Fibroblast of skin of left quadriceps (primary cell): ENCODE data around the gene LSG1.
"Not testable (repeated sequence)": the region's sequence is repeated elsewhere in the genome, so short reads cannot be mapped to it uniquely, and the experiment has no call there.

Experiments
- DNase-seq, 2 experiments: peaks; one replicate each; pipeline ENCODE4 v3.0.0-alpha.2; 2013; ENCODE audit warnings: low read depth in 2 of 2

LSG1 gene

DNA sequence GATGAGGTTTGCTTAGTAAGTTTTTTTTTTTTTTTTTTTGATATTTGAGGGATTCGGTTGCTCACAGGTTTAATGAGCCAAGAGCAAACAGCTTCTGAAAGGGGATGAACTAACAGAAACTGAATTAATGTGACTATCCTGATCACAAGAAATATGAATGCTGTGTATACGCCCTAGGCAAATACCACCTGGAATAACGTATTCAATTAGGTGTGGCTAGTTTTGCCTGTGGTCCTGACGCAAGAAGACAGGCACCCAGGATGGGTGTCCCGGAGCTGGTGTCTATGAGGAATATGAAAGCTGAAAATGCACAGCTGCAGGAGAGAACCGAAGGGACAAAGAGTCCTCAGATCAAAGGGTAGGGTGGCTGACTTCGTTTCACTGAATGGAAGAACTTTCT, 14.6 kb downstream of the LSG1 start:
- no peak for DNase-seq

DNA sequence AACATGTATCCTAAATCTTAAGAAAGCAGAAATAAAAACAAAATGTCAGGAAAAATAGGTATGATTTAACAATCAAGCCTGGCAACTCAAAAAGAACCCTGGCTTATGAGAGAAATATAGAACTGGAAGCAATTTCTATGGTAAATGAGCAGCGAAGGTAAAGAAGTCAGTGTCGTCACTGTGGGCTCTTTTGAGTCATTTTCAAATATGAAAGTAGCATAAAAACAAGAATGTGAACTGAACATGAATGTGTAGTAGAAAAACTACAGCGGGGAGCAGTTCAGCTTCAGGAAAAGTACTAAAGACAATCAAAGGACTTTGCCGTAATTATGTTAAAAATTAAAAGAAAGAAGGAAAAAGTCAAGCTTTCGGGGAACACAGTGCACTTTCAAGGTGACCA, 17.5 kb downstream of the LSG1 start:
- no peak for DNase-seq

DNA sequence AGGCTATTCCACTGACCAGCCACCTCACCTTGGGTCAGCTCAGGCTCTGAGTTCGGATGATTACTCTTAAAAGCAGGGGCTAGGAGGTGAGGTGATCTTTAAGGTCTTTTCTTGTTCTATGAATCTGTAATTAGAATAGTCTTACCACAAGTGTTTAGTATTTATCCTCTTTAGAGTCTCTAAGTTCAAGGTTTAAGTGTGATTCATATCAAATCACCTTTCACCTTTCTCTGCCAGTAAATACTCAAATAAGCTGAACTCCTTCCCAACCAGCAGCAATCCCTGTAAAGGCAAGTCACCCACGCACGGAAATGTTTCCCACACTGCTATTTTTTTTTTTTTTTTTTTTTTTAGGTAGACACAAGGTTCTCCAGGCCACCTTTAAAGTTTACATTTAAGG, 24.2 kb downstream of the LSG1 start:
- no peak for DNase-seq

DNA sequence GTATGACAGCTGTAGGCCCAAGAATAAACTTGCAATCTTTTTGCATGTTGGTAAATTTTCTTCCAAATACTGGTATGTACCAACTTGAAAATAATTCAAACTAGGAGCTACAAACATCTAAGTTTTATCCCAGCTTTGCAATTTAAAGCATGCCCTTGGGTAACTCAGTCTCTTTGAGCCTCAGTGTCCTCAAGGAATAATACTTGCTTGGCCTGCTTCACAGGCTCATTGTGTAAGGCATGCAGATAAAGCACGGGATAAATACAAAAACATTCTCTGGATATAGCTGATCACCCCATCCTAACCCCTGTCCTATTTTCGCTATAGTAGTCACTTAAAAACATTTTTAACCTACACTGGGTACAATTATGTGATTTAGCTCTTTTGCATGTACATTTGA, 29.2 kb downstream of the LSG1 start:
- no peak for DNase-seq

DNA sequence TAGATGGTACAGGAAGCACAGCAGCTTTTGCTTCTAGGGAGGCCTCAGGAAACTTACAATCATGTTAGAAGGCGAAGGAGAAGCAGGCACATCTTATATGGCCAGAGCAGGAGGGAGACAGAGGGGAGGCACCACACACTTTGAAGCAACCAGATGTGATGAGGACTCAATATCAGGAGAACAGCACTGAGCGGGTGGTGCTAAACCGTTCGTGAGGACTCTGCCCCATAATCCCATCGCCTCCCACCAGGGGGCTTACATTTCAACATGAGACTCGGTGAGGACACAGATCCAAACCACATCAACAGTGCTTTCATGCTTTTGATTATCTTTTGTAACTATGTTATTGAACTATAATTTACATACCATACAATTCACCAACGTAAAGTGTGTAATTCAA, 31.2 kb downstream of the LSG1 start:
- no peak for DNase-seq

DNA sequence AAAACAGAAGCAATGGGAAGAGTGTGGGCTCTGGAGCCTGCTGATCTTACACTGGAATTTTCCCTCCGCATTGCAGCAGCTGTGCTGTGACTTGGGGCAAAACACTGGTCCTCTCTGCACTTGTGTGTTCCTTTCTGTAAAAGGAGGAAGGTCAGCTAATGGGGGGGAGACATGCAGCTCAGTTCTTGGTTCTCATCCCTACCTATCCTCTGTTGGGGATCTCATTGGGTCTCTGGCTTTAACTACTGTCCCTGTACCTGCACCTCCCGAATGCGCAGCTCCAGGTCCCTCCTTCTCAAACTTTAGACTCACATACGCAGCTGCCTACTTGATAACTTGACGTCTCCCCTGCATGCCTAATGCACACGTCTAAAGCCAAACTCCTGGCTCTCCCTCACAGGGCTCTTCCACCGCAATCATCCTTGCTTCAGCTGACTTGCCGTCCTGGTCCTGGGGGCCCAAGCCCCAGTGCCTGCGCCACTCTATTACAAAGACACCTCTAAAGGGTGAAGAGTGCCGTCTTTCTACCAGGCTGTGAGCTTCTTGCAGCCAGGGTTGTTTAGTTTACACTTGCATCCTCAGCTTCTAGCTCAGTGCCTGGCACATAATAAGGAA, 32.9 kb downstream of the LSG1 start:
- no peak for DNase-seq

DNA sequence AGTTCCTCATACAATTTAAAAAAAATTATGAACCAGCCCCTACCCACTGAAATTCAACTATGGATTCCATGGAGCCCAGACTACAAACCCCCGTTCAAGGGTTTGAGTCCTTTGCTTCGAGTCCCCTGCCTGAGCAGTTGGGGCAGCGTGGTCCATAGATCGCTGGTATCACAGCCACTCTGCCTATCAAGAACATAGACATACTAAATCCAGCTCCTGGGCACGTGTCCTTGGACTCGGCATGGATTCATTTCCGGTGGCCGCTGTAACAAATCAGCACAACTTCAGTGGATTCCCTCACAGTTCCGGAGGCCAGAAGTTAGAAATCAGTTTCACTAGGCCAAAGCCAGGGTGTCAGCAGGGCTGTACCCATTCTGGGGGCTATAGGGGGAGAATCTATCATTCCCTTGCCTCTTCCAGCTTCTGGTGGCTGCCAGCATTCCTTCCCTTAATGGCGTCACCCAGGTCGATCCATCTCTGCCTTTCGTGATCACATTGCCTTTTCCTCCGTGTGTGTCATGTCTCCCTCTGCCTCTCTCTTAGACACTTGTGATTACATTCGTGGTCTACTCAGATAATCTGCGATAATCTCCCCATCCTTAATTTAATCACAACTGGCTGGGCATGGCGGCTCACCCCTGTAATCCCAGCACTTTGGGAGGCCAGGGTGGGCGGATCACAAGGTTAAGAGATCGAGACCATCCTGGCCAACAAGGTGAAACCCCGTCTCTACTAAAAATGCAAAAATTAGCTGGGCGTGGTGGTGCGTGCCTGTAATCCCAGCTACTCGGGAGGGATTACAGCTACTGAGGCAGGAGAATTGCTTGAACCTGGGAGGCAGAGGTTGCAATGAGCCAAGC, 34.2 kb downstream of the LSG1 start:
- no peak for DNase-seq

DNA sequence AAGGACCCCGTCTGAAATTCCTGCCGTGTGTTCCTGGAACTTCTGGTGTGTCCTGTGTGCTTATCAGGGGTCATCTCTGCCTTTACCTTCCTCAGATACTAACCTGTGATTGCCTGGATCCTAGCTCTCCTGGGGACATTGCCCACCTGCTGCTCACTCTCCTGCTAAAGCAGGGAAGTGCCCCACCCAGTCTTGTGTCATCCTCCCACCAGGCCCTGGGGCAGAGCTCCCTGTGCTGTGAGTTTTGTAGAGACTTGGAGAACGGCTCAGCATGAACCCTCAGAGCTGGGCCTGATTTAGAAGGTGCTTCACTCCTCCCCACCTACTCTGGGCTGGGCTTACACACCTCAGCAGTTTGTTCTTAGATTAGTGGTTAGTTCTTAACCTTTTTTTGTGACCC, 34.9 kb downstream of the LSG1 start:
- no peak for DNase-seq

DNA sequence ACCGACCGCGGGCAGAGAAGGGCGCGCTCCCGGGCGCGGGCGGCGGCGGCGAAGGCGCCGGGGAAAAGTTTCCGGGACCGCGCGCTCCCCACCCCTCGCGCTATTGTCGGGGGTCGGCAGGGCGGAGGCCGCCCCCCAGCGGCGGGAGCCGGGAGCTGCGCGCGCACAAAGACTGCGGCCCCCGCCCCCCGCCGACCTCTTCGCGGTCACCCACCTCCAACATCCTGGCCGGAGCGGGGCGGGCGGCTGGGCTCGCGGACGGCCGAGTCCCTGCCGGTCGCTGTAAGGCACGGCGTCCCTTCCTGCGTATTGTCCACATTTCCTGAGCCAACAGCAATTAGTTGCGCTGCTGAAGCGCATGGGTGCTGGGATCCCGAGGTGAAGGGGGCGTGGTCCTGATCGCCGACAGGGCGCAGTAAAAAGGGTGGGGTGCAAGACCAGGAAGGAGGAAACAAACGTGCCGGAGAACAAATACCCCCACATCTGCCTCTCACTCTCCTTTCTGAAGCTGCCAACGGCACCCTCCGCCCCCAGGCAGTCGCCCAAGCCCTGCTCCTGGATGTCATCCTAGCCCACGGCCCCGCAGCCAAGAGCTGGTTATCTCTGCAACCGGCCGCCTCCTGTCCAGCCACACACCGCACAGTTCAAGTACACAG, 38.5 kb downstream of the LSG1 start, which contains the start of gene TMEM44:
TSS of gene TMEM44 (minus strand) at position 71 of the 656 bp plus-strand sequence. CDS start 204 bp downstream, outside the sequence.
- DNase-seq = peak in 1 of 2 experiments; percentile 31

DNA sequence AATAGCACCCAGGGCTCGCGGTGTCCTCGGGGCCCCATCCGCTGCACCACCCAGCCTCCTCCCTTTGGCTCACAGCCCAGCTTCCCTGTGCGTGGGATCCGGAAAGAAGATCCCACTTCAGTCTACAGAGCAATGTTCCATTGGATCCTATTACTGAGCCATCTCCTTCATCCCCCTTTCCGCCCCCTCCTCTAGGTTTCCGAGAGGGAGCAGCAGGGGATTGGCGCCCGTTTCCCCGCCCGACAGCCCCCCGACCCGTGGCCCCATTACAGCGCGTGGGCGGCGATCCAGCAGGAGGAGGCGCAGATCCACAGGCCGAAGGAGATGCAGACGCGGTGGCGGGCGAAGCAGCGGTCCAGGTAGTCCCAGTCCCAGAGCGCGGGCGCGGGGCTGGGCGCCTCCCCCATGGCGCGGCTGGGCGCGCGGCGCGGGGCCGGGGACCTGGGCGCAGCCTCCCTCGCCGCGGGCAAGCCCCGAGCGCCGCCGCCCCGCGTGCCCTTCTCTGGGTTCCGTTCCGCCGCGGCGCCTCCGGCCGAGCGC, 39.1 kb downstream of the LSG1 start:
- DNase-seq = no peak

DNA sequence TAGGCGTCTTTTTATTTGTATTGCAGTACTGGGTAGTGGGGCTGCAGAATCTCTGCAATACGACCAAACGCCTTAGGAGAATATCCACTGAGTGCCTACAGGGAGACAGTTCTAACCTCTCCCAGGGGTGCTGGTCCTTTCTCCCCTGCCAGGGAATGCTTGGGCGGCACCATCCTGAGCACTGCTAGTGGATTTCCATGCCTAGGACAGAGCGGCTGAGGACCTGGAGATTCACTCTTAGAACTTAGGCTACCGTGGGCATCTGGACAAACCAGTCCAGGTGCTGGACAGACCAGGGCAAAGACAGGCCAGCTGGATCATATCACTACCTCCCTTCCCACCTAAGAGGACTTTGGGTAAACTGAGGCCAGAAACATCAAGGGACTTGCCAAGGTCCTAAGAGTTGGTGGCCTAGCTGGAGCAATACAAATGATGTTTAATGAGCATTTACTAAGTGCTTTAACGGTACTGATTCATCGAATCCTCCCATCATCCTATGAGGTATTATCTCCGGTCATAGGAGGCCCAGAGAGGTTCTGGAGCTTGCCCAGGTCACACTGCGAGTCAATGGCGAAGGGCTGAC, 39.7 kb downstream of the LSG1 start:
- no peak for DNase-seq

DNA sequence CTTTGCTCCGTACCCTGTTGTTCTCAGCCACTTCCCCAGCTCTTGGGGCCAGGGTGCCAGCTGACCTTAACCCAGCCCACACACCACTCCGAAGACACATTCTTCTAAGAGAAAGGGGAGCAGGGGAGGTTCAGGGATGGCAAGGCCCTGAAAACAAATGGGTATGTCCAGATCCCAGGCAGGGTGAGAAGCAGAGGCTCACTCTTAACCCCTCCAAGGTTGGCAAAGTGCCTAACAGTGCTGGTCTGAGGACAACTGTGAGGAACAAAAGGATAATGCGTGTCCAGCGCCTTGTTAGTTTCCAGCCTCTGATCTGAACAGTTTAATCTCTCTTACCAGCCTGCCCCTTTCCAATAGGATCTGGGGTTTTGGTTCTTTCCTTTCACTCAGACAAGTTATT, 40.3 kb downstream of the LSG1 start:
- no peak for DNase-seq

DNA sequence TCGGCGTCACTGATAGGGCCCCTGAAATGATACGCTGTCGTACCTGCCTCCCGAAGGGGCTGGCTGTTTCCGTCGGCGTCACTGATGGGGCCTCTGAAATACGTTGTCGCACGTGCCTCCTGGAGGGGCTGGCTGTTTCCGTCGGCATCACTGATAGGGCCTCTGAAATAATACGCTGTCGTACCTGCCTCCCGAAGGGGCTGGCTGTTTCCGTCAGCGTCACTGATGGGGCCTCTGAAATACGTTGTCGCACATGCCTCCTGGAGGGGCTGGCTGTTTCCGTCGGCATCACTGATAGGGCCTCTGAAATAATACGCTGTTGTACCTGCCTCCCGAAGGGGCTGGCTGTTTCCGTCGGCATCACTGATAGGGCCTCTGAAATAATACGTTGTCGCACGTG, 41.3 kb downstream of the LSG1 start:
- not testable (repeated sequence) for DNase-seq

DNA sequence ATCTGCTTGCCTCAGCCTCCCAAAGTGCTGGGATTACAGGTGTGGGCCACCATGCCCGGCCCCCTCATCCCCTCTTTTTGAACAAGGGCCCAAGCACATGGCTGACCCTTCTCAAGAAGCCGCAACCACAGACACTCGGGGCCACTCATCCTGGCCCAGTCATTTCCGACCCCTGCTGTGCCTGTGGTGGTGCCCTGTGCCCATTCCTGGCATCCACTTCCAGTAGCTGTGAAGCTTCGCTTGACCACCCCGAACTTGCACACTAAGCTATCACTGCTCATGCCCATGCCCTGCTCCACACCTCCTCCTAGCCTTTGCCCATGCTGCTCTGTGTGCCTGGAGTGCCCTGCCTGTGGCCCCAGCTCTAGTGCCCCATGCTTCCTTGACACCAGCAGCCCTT, 47.0 kb downstream of the LSG1 start:
- no peak for DNase-seq

DNA sequence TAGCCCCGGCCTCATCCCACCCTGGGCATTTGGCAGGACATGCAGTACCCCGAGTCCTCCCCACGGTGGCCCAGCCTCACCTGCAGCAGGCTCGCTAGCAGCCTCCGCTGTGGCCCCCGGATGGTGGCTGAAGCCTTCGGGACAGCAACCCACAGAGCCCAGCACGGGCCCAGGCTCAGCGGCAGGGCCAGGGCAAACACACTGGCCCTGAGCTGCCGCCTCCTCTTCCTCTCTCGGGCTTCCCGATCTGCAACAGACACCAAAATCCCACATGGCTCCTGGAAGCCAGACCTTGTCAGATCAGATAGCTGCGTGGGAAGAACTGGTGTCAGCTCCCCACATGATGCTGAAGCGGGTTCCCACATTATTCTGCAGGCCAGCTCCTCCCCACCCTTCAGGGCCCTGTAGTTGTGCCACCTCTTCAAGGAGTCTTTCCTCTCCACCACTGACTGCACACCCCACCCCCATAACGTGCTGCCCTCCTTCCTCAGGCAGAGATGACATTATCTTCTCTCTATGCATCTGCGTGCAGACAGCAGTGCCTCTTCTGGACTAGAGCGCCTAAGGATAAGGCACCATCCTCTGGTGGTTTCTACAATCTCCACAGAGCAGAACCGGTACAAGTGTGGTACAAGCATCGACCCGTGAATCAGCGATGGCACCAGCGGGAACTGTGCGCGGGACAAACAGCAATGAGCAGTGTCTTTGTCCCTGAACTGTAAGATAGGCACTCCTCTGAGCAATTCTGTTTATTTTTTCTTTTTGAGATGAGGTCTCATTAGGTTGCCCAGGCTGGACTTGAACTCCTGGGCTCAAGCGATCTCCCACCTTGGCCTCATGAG, 48.3 kb downstream of the LSG1 start:
- DNase-seq = no peak

DNA sequence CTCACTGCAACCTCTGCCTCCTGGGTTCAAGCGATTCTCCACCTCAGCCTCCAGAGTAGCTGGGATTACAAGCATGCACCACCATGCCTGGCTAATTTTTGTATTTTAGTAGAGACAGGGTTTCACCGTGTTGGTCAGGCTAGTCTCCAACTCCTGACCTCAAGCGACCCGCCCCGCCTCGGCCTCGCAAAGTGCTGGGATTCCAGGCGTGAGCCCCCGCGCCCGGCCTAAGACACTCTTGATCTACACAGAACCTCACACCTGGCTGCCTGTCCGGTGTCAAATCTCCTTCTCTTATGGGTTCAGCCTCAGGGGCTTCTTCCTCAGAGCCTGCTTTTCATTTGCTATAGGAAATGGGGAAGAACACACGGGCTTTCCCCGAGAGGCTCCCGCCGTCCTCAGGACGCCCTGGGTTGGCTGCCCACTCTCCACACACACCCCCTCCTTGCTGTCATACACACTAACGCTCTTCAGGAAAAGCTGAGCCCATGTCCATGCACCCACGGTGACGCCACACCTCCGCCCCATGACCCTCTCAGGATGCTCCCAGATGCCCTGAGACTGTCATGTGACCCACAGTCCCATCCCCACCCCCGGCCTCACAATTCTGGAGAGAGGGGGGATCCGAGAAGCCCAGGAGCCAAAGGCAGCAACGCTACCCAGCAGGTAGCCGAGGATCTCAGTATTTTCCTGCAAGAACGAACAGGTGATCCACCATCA, 49.2 kb downstream of the LSG1 start:
- DNase-seq = no peak

DNA sequence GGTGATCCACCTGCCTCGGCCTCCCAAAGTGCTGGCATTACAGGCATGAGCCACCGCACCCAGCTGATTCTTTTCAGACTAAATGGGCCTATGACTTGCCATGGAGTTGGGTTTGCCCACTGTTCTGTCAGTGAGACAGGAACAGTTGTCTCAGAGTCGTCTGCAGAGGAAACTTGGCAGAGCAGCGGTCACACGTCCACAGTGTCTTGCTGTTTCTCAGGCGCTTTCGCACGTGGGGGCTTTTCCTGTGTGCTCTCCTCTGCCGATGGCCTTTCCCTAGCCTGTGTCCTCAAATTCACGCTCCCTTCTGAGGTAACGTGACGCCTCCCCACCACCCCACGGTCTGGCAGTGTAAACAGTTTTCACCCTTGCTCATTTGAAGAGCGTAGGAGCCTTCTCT, 50.0 kb downstream of the LSG1 start:
- no peak for DNase-seq

DNA sequence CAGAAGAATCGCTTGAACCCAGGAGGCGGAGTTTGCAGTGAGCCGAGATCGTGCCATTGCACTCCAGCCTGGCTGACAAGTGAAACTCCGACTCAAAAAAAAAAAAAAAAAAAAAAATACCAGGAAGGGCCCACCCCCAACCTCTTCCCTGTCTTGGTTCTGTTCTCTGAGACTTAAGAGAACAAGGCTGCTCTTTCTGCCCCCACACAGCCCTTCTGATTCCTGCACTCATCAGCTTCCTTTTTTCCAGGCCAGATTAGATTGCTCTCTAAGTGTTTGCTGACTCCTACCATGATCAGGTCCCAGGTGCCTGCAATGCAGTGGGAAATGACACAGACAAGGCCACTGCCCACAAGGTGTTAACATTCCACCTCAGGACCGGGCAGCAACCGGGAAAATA, 51.8 kb downstream of the LSG1 start:
- DNase-seq = no peak

DNA sequence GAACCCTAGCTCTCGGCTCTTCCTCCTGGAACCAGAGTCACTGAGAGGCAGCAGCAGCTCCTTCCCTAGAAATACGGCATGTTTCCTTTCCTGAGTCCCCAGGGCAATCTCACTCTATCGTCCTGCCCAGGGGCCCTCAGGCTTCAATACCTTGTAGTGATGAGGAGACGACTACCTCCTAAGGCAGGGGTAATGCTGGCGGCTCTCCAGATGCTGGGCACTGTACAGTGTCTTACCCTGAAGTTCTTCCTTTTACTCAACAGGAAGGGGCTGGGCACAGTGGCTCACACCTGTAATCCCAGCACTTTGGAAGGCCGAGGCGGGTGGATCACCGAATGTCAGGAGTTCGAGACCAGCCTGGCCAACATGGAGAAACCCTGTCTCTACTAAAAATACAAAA, 52.2 kb downstream of the LSG1 start:
- no peak for DNase-seq

DNA sequence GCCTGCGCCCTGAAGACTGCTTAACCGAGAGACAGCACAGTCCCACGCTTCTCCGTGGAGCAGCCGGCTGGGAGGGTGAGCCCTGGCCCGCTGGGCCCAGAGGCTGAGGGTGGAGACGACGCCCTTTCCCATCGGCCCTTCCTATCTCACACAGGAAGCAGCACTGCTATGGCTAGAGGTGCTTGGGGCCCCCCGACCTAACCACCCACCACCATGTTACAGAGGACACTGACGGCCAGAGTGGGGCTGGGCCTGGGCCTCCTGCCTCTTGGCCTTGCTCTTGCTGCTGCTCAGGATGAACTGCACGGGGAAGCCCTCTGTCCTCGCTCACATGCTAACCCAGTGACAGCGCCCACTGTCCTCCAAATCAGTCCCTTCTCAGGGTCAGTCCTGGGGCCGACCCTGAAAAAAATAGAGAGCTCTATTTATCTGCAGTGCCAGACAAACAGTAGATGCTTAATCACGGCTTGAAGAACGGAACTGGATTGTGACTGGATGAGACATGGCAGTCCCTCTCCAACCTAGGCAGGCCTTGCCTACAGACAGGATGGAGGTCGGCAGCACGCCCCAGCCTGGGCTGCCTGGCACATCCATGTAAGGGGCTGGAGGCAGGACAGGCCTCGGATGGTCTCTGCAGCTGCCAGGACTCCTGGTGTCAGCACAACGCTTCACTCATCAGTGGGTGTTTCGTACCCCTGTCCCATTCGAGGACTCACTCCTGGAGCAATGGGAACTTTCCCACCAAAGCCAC, 53.0 kb downstream of the LSG1 start:
- no peak for DNase-seq
